Fibroblast of lung (primary cell): ENCODE measurements around the gene ZNF284. TPM values are rescaled to one million over a fixed set of nuclear protein-coding genes. Genes with fewer than 3 reads are reported as not detected.

Experiments
- DNase-seq, 2 donors: peaks; one replicate each; pipeline versions ENCODE4 v3.0.0 to v3.0.0-alpha.2; 2010; ENCODE audit warnings: low read depth in 2 of 2
- H2AFZ ChIP-seq: 2 replicates; pipeline ENCODE4 v1.5.1; 2012; ENCODE audit warnings: low read length, control low read depth, inconsistent platforms
- H3K27ac ChIP-seq: 2 replicates; pipeline ENCODE4 v1.5.1; 2011; ENCODE audit warnings: low read length, control low read depth; ENCODE audit not compliant: insufficient read depth
- H3K27me3 ChIP-seq: 2 replicates; pipeline ENCODE4 v1.5.1; 2011; ENCODE audit warnings: mild to moderate bottlenecking, low read length; ENCODE audit not compliant: control insufficient read depth, insufficient read depth
- H3K36me3 ChIP-seq: 2 replicates; pipeline ENCODE4 v1.5.1; 2011; ENCODE audit warnings: low read length; ENCODE audit not compliant: control insufficient read depth, insufficient read depth
- H3K4me1 ChIP-seq: 2 replicates; pipeline ENCODE4 v1.5.1; 2011; ENCODE audit warnings: low read length; ENCODE audit not compliant: control insufficient read depth, insufficient read depth; ENCODE audit errors: extremely low read depth
- H3K4me2 ChIP-seq: 2 replicates; pipeline ENCODE4 v1.5.1; 2011; ENCODE audit warnings: low read length, control low read depth; ENCODE audit not compliant: insufficient read depth; ENCODE audit errors: extremely low read depth
- H3K4me3 ChIP-seq, 4 experiments: fragments of 200-600 bp in 1 of 4; sonication (generic) in 1 of 4; replicated peaks in 1 of 4; 2 replicates each; pipeline ENCODE4 v1.5.1; 2011 to 2016; ENCODE audit warnings: low read length in 4 of 4, low read depth in 3 of 4, mild to moderate bottlenecking in 3 of 4, control low read depth in 2 of 4, inconsistent platforms in 1 of 4, mixed read lengths in 1 of 4; ENCODE audit not compliant: insufficient read depth in 1 of 4; ENCODE audit errors: control extremely low read depth in 1 of 4
- H3K79me2 ChIP-seq: 2 replicates; pipeline ENCODE4 v1.5.1; 2012; ENCODE audit warnings: mild to moderate bottlenecking, low read length, inconsistent platforms; ENCODE audit not compliant: control insufficient read depth, insufficient read depth
- H3K9ac ChIP-seq: 2 replicates; pipeline ENCODE4 v1.5.1; 2011; ENCODE audit warnings: mild to moderate bottlenecking, low read length, control low read depth; ENCODE audit not compliant: insufficient read depth
- H3K9me3 ChIP-seq: 2 replicates; pipeline ENCODE4 v1.5.1; 2012; ENCODE audit warnings: low read depth, low read length; ENCODE audit not compliant: control insufficient read depth, insufficient read depth
- H4K20me1 ChIP-seq: 2 replicates; pipeline ENCODE4 v1.5.1; 2011; ENCODE audit warnings: low read length; ENCODE audit not compliant: control insufficient read depth, insufficient read depth; ENCODE audit errors: extremely low read depth
- CTCF ChIP-seq, 2 donors: IDR thresholded peaks in 1 of 2; conservative IDR thresholded peaks in 1 of 2; 1 replicate in 1 of 2; 2 replicates in 1 of 2; pipeline ENCODE4 v1.5.1; 2011 to 2012; ENCODE audit warnings: low read length in 2 of 2, control low read depth in 1 of 2, inconsistent platforms in 1 of 2, low read depth in 1 of 2, mild to moderate bottlenecking in 1 of 2
- EZH2 ChIP-seq: IDR thresholded peaks from 2 replicates; pipeline ENCODE4 v1.5.1; 2012; ENCODE audit warnings: low read length, control low read depth, mild to moderate bottlenecking; ENCODE audit errors: missing control alignments
- polyA plus RNA-seq, 2 donors: library from polyadenylated mRNA; depleted of rRNA in 1 of 2; stranded (reverse) in 1 of 2; unstranded in 1 of 2; fragments of >200 nt; gene quantifications; 2 replicates each; pipeline ENCODE4 v1.2.1, GENCODE V29; 2011 to 2012; ENCODE audit warnings: missing spikeins in 1 of 2
- total RNA-seq: library from RNA; depleted of rRNA; stranded (reverse); fragments of >200 nt; gene quantifications from 2 replicates; pipeline ENCODE4 v1.2.1, GENCODE V29; 2014

ZNF284 gene
- total and polyA plus RNA-seq, 2 donors (not counting 1 experiment from before 2014, with no cell fraction given), result 2.7 to 4.0 TPM

DNA sequence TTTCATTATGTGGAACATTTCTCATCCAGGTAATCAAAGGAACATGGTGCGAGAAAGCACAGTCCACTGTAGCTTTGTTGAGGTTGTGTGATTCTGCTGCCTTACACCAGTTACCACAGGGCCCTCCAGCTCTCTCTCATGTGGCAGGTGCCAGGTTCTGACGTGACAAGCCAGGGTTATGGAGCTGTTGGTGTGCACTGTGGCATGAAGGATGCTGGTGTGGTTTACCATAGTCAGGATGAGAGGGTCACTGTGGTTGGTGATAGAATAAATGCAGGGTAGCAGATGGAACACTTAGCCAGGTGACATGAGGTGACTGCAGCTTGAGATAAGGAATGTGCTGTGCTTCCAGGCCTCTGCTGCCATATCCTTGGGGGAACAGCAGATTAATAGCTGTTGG is 12.7 kb upstream of the ZNF284 start:
- Histone ChIP-seq H3K4me1 (no peaks in the 10 kb centered on the region), H3K9ac (no peak overlapping the region), H3K4me2 (no peak overlapping the region), H3K36me3 (peaks cover 7% of the 10 kb centered on the region), H2AFZ (no peak overlapping the region), H3K79me2 (no peaks in the 10 kb centered on the region), H3K9me3 (no peaks in the 10 kb centered on the region), H3K4me3 (no peak overlapping the region), H4K20me1 (no peaks in the 10 kb centered on the region), H3K27ac (no peak overlapping the region), H3K27me3 (no peaks in the 10 kb centered on the region)
- no peak for DNase-seq
- TF ChIP-seq CTCF (conservative IDR thresholded peaks at IDR 0.05 in 1 of 2, IDR thresholded peaks at IDR 0.05 in 1 of 2; ENCODE audit: low read depth in 1 of 2, low read length in 2 of 2) (no peak), EZH2 (no peak)

GRCh38 chr19:44061038-44061437 is 10.9 kb upstream of the ZNF284 start:
- H3K4me2 ChIP-seq, result no peak overlapping the region
- H3K9ac ChIP-seq, result no peak overlapping the region
- H3K4me3 ChIP-seq, result no peak overlapping the region
- H2AFZ ChIP-seq, result no peak overlapping the region
- no peaks in the 10 kb centered on the region for H3K4me1 ChIP-seq
- no peak overlapping the region for H3K27ac ChIP-seq
- TF ChIP-seq CTCF (conservative IDR thresholded peaks at IDR 0.05 in 1 of 2, IDR thresholded peaks at IDR 0.05 in 1 of 2; ENCODE audit: low read depth in 1 of 2, low read length in 2 of 2), result no peak
- no peak for DNase-seq
- peaks cover 9% of the 10 kb centered on the region for H3K36me3 ChIP-seq
- no peaks in the 10 kb centered on the region for H3K9me3 ChIP-seq
- no peaks in the 10 kb centered on the region for H4K20me1 ChIP-seq
- H3K27me3 ChIP-seq, result no peaks in the 10 kb centered on the region
- H3K79me2 ChIP-seq, result no peaks in the 10 kb centered on the region

GRCh38 chr19:44066305-44066704 is 5.7 kb upstream of the ZNF284 start:
- Histone ChIP-seq H4K20me1 (no peaks in the 10 kb centered on the region), H3K27me3 (no peaks in the 10 kb centered on the region), H2AFZ (no peak overlapping the region), H3K36me3 (peaks cover 13% of the 10 kb centered on the region), H3K79me2 (no peaks in the 10 kb centered on the region), H3K4me3 (no peak overlapping the region), H3K27ac (no peak overlapping the region), H3K9ac (no peak overlapping the region), H3K4me2 (no peak overlapping the region), H3K9me3 (peaks cover 5% of the 10 kb centered on the region), H3K4me1 (no peaks in the 10 kb centered on the region)
- TF ChIP-seq CTCF (conservative IDR thresholded peaks at IDR 0.05 in 1 of 2, IDR thresholded peaks at IDR 0.05 in 1 of 2; ENCODE audit: low read depth in 1 of 2, low read length in 2 of 2) (no peak), EZH2 (no peak)
- no peak for DNase-seq
